ENCODE results near the gene SP2. TPM values are rescaled to one million over a fixed set of nuclear protein-coding genes. Genes with fewer than 3 reads are reported as not detected.
"Not testable (repeated sequence)": the region's sequence is repeated elsewhere in the genome, so short reads cannot be mapped to it uniquely, and the experiment has no call there.

The SP2 gene
- total and polyA plus RNA-seq, 5 experiments from 2014 or later, result 4.5 to 31.7 (median 13.0) TPM

- Mint-ChIP-seq H3K36me3 (peaks cover 0 to 78% (median 13%) of the 10 kb centered on the region in 3 donors), H3K27ac (peak overlapping the region in 7 of 10 donors; percentile 11 to 78 (median 46)), H3K4me3 (no peak overlapping the region), H3K9me3 (no peaks in the 10 kb centered on the region), H3K4me1 (peaks cover 6 to 16% (median 14%) of the 10 kb centered on the region in 4 donors), H3K27me3 (no peaks in the 10 kb centered on the region)
- POLR2A ChIA-PET, result interaction anchor here (1.2 kb wide), 1 partner anchor 21 kb away, joined by 4 read pairs; the partner anchor contains the start of gene SP2
- ATAC-seq, result no peak
- no peak for DNase-seq
Measured at GRCh38 chr17:47916489-47917208, 20.6 kb downstream of the SP2 start.

- Mint-ChIP-seq H3K36me3 (peaks cover 0 to 77% (median 13%) of the 10 kb centered on the region in 3 donors), H3K27ac (peak overlapping the region in 2 of 10 donors; percentile 7 to 49)
Measured at GRCh38 chr17:47917581-47917980, 21.5 kb downstream of the SP2 start.

GRCh38 chr17:47918006-47918405 lies 22.0 kb downstream of the SP2 start:
- ATAC-seq (no peak), DNase-seq (no peak)
- no peaks in the 10 kb centered on the region for H3K27me3 Mint-ChIP-seq
- H3K4me1 Mint-ChIP-seq, result peaks cover 6 to 12% (median 10%) of the 10 kb centered on the region in 4 donors
- no peak overlapping the region for H3K4me3 Mint-ChIP-seq
- H3K36me3 Mint-ChIP-seq, result peaks cover 0 to 81% (median 13%) of the 10 kb centered on the region in 3 donors
- POLR2A ChIA-PET, result no interaction called here
- no peaks in the 10 kb centered on the region for H3K9me3 Mint-ChIP-seq
- peak overlapping the region in 4 of 10 donors; percentile 7 to 41 (median 23) for H3K27ac Mint-ChIP-seq

More at GRCh38 chr17:47917581-47917980, 21.5 kb downstream of the SP2 start:
- POLR2A ChIA-PET, result no interaction called here
- DNase-seq, result no peak
- Mint-ChIP-seq H3K9me3 (no peaks in the 10 kb centered on the region), H3K4me1 (peaks cover 6 to 12% (median 10%) of the 10 kb centered on the region in 4 donors), H3K27me3 (no peaks in the 10 kb centered on the region), H3K4me3 (no peak overlapping the region)
- ATAC-seq, result no peak

GRCh38 chr17:47918991-47919390 lies 23.0 kb downstream of the SP2 start:
- peak overlapping the region in 1 of 10 donors; percentile 20 for H3K27ac Mint-ChIP-seq
- DNase-seq, result no peak
- H3K27me3 Mint-ChIP-seq, result no peaks in the 10 kb centered on the region
- no peak for ATAC-seq
- no peak overlapping the region for H3K4me3 Mint-ChIP-seq
- POLR2A ChIA-PET, result no interaction called here
- no peaks in the 10 kb centered on the region for H3K9me3 Mint-ChIP-seq
- H3K4me1 Mint-ChIP-seq, result peaks cover 6 to 12% (median 10%) of the 10 kb centered on the region in 4 donors
- peaks cover 0 to 91% (median 17%) of the 10 kb centered on the region in 3 donors for H3K36me3 Mint-ChIP-seq

GRCh38 chr17:47919889-47920288 lies 23.9 kb downstream of the SP2 start:
- Mint-ChIP-seq H3K36me3 (peaks cover 0 to 93% (median 17%) of the 10 kb centered on the region in 3 donors), H3K4me1 (peaks cover 5 to 11% (median 8%) of the 10 kb centered on the region in 4 donors)
- DNase-seq, H3K4me3 Mint-ChIP-seq, H3K27me3 Mint-ChIP-seq, H3K27ac Mint-ChIP-seq, ATAC-seq, H3K9me3 Mint-ChIP-seq: not testable (repeated sequence)
- POLR2A ChIA-PET, result interaction anchor here (1.2 kb wide), 1 partner anchor 24 kb away, joined by 4 read pairs; the partner anchor contains the start of gene SP2

- H3K36me3 Mint-ChIP-seq, result peaks cover 0 to 95% (median 18%) of the 10 kb centered on the region in 3 donors
- POLR2A ChIA-PET, result interaction anchor here (1.6 kb wide), 1 partner anchor 33 kb away, joined by 3 read pairs; the partner anchor contains the start of gene PRR15L
- no peak for DNase-seq
- no peaks in the 10 kb centered on the region for H3K27me3 Mint-ChIP-seq
- H3K4me3 Mint-ChIP-seq, result no peak overlapping the region
- peak overlapping the region in 1 of 10 donors; percentile 34 for H3K27ac Mint-ChIP-seq
- H3K9me3 Mint-ChIP-seq, result no peaks in the 10 kb centered on the region
- peaks cover 0 to 6% (median 2%) of the 10 kb centered on the region in 4 donors for H3K4me1 Mint-ChIP-seq
- no peak for ATAC-seq
Measured at GRCh38 chr17:47924785-47925677, 29.0 kb downstream of the SP2 start.

- H3K27ac Mint-ChIP-seq, result peak overlapping the region in 1 of 10 donors; percentile 34
- H3K9me3 Mint-ChIP-seq, result no peaks in the 10 kb centered on the region
Measured at GRCh38 chr17:47925678-47925988, 29.6 kb downstream of the SP2 start.

GRCh38 chr17:47927821-47928400 lies 31.9 kb downstream of the SP2 start:
- POLR2A ChIA-PET, result no interaction called here

More at GRCh38 chr17:47925678-47925988, 29.6 kb downstream of the SP2 start:
- no peak for ATAC-seq
- H3K27me3 Mint-ChIP-seq, result no peaks in the 10 kb centered on the region
- H3K36me3 Mint-ChIP-seq, result peaks cover 0 to 94% (median 17%) of the 10 kb centered on the region in 3 donors
- peaks cover 0 to 6% (median 2%) of the 10 kb centered on the region in 4 donors for H3K4me1 Mint-ChIP-seq
- H3K4me3 Mint-ChIP-seq, result no peak overlapping the region
- DNase-seq, result no peak
- POLR2A ChIA-PET, result interaction anchor here (0.7 to 1.0 kb wide), 2 partner anchors 30 to 852 kb away, joined by 3 to 8 read pairs; partner anchors contain the start of gene SP2

GRCh38 chr17:47928415-47928814 lies 32.4 kb downstream of the SP2 start:
- no peak overlapping the region for H3K4me3 Mint-ChIP-seq
- H3K27me3 Mint-ChIP-seq, result no peaks in the 10 kb centered on the region
- peaks cover 0 to 6% (median 2%) of the 10 kb centered on the region in 4 donors for H3K4me1 Mint-ChIP-seq
- no peaks in the 10 kb centered on the region for H3K9me3 Mint-ChIP-seq
- POLR2A ChIA-PET, result interaction anchor here (1.5 kb wide), 1 partner anchor 21 kb away, joined by 3 read pairs; no protein-coding TSS in a partner anchor
- DNase-seq (no peak), ATAC-seq (no peak)
- peak overlapping the region in 3 of 10 donors; percentile 18 to 70 (median 68) for H3K27ac Mint-ChIP-seq
- peaks cover 0 to 75% (median 11%) of the 10 kb centered on the region in 3 donors for H3K36me3 Mint-ChIP-seq

More at GRCh38 chr17:47927821-47928400, 31.9 kb downstream of the SP2 start:
- no peak for DNase-seq
- Mint-ChIP-seq H3K27ac (peak overlapping the region in 1 of 10 donors; percentile 18), H3K4me3 (no peak overlapping the region), H3K4me1 (peaks cover 0 to 6% (median 1%) of the 10 kb centered on the region in 4 donors), H3K36me3 (peaks cover 0 to 80% (median 14%) of the 10 kb centered on the region in 3 donors), H3K27me3 (no peaks in the 10 kb centered on the region), H3K9me3 (no peaks in the 10 kb centered on the region)
- ATAC-seq, result no peak

GRCh38 chr17:47929218-47930000 lies 33.4 kb downstream of the SP2 start:
- no peaks in the 10 kb centered on the region for H3K9me3 Mint-ChIP-seq
- H3K4me3 Mint-ChIP-seq, result no peak overlapping the region
- H3K36me3 Mint-ChIP-seq, result peaks cover 0 to 65% (median 10%) of the 10 kb centered on the region in 3 donors
- POLR2A ChIA-PET, result interaction anchor here (1.0 to 1.5 kb wide), 4 partner anchors 12 to 20 kb away, joined by 3 to 5 read pairs (median 3); partner anchors contain the start of gene PNPO
- peak overlapping the region in 1 of 10 donors; percentile 32 for H3K27ac Mint-ChIP-seq
- peaks cover 0 to 6% (median 2%) of the 10 kb centered on the region in 4 donors for H3K4me1 Mint-ChIP-seq
- no peak for ATAC-seq
- no peak for DNase-seq
- no peaks in the 10 kb centered on the region for H3K27me3 Mint-ChIP-seq

- no peak for DNase-seq
- POLR2A ChIA-PET, result no interaction called here
- peak overlapping the region in 8 of 10 donors; percentile 17 to 66 (median 46) for H3K27ac Mint-ChIP-seq
Measured at GRCh38 chr17:47931848-47932247, 35.8 kb downstream of the SP2 start.

More at GRCh38 chr17:47931848-47932247, 35.8 kb downstream of the SP2 start:
- no peaks in the 10 kb centered on the region for H3K9me3 Mint-ChIP-seq
- H3K27me3 Mint-ChIP-seq, result no peaks in the 10 kb centered on the region
- H3K4me1 Mint-ChIP-seq, result peaks cover 0 to 6% (median 3%) of the 10 kb centered on the region in 4 donors
- H3K36me3 Mint-ChIP-seq, result peaks cover 0 to 41% (median 1%) of the 10 kb centered on the region in 3 donors
- ATAC-seq, result no peak
- no peak overlapping the region for H3K4me3 Mint-ChIP-seq
